HCT116 (cell line): ENCODE data around the gene ANO2. TPM values are rescaled to one million over a fixed set of nuclear protein-coding genes. Genes with fewer than 3 reads are reported as not detected.

Experiments
- ATAC-seq: fragments of 200-7000 bp; cut with Tn5 transposase; 2 replicates; pipeline ENCODE4 v1.9.1; 2020; ENCODE audit warnings: mild to moderate bottlenecking, moderate library complexity
- BruUV-seq: library from RNA; stranded (reverse); fragments of 400-500 nt; replicated peaks from 2 replicates; lab custom pipeline; 2021; lab: Mats Ljungman, UMichigan
- CTCF ChIA-PET: fragments of 300-600 bp; sonication (Branson Sonifier 250); formaldehyde crosslinking; loops from one replicate; lab custom pipeline; 2021; ENCODE audit warnings: antibody characterized with exemption; lab: Charles Lee
- POLR2A ChIA-PET: fragments of 300-600, 350-600 bp; sonication (Branson Sonifier 250); formaldehyde crosslinking; loops from one replicate; lab custom pipeline; 2021; ENCODE audit warnings: antibody characterized with exemption; lab: Charles Lee
- RAD21 ChIA-PET, 2 experiments: fragments of 300-600 bp; sonication (Branson Sonifier 250); formaldehyde crosslinking; loops; one replicate each; lab custom pipeline; 2023; ENCODE audit warnings: low total read pairs in 2 of 2; ENCODE audit not compliant: uncharacterized antibody in 2 of 2, unreplicated experiment in 2 of 2, low non-redundant PET in 1 of 2; lab: Charles Lee
- DNase-seq: peaks from one replicate; pipeline ENCODE4 v3.0.0-alpha.2; 2010; ENCODE audit warnings: low read depth, low spot score
- H2AFZ ChIP-seq: fragments of 200-600 bp; shearing (Covaris generic), sonication (generic); 2 replicates; pipeline ENCODE4 v1.6.1; 2017; ENCODE audit warnings: low read depth, mixed run types, mixed read lengths, antibody characterized with exemption, low read length; ENCODE audit not compliant: poor library complexity, severe bottlenecking
- H3K27ac ChIP-seq: 2 replicates; pipeline ENCODE4 v1.5.1; 2012; ENCODE audit warnings: low read depth, low read length
- H3K27me3 ChIP-seq: fragments of 200-600 bp; sonication (generic); 2 replicates; pipeline ENCODE4 v1.6.1; 2016; ENCODE audit warnings: mixed run types, low read length, mixed read lengths; ENCODE audit not compliant: insufficient read depth
- H3K36me3 ChIP-seq, 2 experiments: fragments of 200-500 bp in 1 of 2; fragments of 200-600 bp in 1 of 2; sonication (Bioruptor generic) in 1 of 2; sonication (generic) in 1 of 2; 2 replicates each; pipeline versions ENCODE4 v1.5.1 to v1.6.1; 2014 to 2016; ENCODE audit warnings: low read length in 2 of 2, inconsistent platforms in 1 of 2, mixed read lengths in 1 of 2, mixed run types in 1 of 2; ENCODE audit not compliant: insufficient read depth in 2 of 2, control insufficient read depth in 1 of 2
- H3K4me1 ChIP-seq, 2 experiments: fragments of 200-600 bp in 1 of 2; sonication (generic) in 1 of 2; 2 replicates each; pipeline versions ENCODE4 v1.5.1 to v1.6.1; 2012 to 2017; ENCODE audit warnings: low read length in 2 of 2, inconsistent platforms in 1 of 2, mild to moderate bottlenecking in 1 of 2, mixed read lengths in 1 of 2, mixed run types in 1 of 2, moderate library complexity in 1 of 2; ENCODE audit not compliant: insufficient read depth in 2 of 2, control insufficient read depth in 1 of 2
- H3K4me2 ChIP-seq: fragments of 200-600 bp; sonication (generic); 2 replicates; pipeline ENCODE4 v1.6.1; 2017; ENCODE audit warnings: mixed run types, low read length, mixed read lengths
- H3K4me3 ChIP-seq, 2 experiments: fragments of 200-600 bp in 1 of 2; sonication (generic) in 1 of 2; replicated peaks in 1 of 2; 2 replicates each; pipeline ENCODE4 v1.5.1; 2011 to 2016; ENCODE audit warnings: low read length in 2 of 2, control low read depth in 1 of 2, low read depth in 1 of 2, mild to moderate bottlenecking in 1 of 2, mixed read lengths in 1 of 2, mixed run types in 1 of 2
- H3K79me2 ChIP-seq: fragments of 200-600 bp; sonication (generic); 2 replicates; pipeline ENCODE4 v1.6.1; 2017; ENCODE audit warnings: mild to moderate bottlenecking, mixed run types, low read length, moderate library complexity, mixed read lengths; ENCODE audit not compliant: insufficient read depth
- H3K9ac ChIP-seq: fragments of 200-600 bp; sonication (generic); 2 replicates; pipeline ENCODE4 v1.6.1; 2016; ENCODE audit warnings: low read length, mixed read lengths
- H3K9me2 ChIP-seq: fragments of 200-600 bp; sonication (generic), shearing (Covaris generic); 2 replicates; pipeline ENCODE4 v1.6.1; 2017; ENCODE audit warnings: mixed run types, mild to moderate bottlenecking, moderate library complexity; ENCODE audit not compliant: insufficient read depth
- H3K9me3 ChIP-seq, 2 experiments: fragments of 200-500 bp in 1 of 2; fragments of 200-600 bp in 1 of 2; sonication (Bioruptor generic) in 1 of 2; sonication (generic) in 1 of 2; 2 replicates each; pipeline ENCODE4 v1.6.1; 2014 to 2017; ENCODE audit warnings: low read length in 2 of 2, mixed read lengths in 2 of 2, inconsistent platforms in 1 of 2, low read depth in 1 of 2, mild to moderate bottlenecking in 1 of 2, mixed run types in 1 of 2, moderate library complexity in 1 of 2; ENCODE audit not compliant: control insufficient read depth in 1 of 2, insufficient read depth in 1 of 2
- H4K20me1 ChIP-seq: fragments of 200-600 bp; sonication (generic), shearing (Covaris generic); 2 replicates; pipeline ENCODE4 v1.6.1; 2017; ENCODE audit warnings: mixed run types, mild to moderate bottlenecking, moderate library complexity; ENCODE audit not compliant: insufficient read depth
- EGR1 ChIP-seq: IDR thresholded peaks from 2 replicates; pipeline ENCODE4 v1.6.1; 2012; ENCODE audit warnings: low read depth
- EZH2phosphoT487 ChIP-seq: fragments of 200-600 bp; IDR thresholded peaks from 2 replicates; pipeline ENCODE4 v1.6.1; 2018; ENCODE audit warnings: antibody characterized with exemption, borderline replicate concordance
- JUND ChIP-seq: IDR thresholded peaks from 2 replicates; pipeline ENCODE4 v1.6.1; 2012
- POLR2A ChIP-seq: IDR thresholded peaks from 2 replicates; pipeline ENCODE4 v1.7.0; 2011; ENCODE audit warnings: borderline replicate concordance; ENCODE audit not compliant: insufficient read depth, insufficient read length; ENCODE audit errors: extremely low read depth
- POLR2AphosphoS5 ChIP-seq: IDR thresholded peaks from 2 replicates; pipeline ENCODE4 v1.6.1; 2011; ENCODE audit warnings: mild to moderate bottlenecking, low read depth, low read length, moderate library complexity
- SIN3A ChIP-seq: IDR thresholded peaks from 2 replicates; pipeline ENCODE4 v1.6.1; 2012; ENCODE audit warnings: low read depth
- TCF7L2 ChIP-seq: IDR thresholded peaks from 2 replicates; pipeline ENCODE4 v1.7.0; 2011; ENCODE audit warnings: borderline replicate concordance, inconsistent platforms; ENCODE audit not compliant: insufficient read depth, insufficient read length; ENCODE audit errors: extremely low read depth
- ZFX ChIP-seq: fragments of 450-650 bp; IDR thresholded peaks from 2 replicates; pipeline ENCODE4 v1.6.1; 2017
- intact Hi-C: fragments of 100-400 bp; cut with micrococcal nuclease; formaldehyde crosslinking; loops from 2 replicates; pipeline ENCODE4 v1.10.0; 2022
- total RNA-seq: library from RNA; stranded (reverse); gene quantifications from one replicate; pipeline ENCODE4 v1.2.1, GENCODE V29; 2021; ENCODE audit not compliant: unreplicated experiment
- TF ChIP-seq, protein P1 (sequence below): IDR thresholded peaks from 2 replicates; pipeline ENCODE4 v1.6.1; 2011; ENCODE audit warnings: mild to moderate bottlenecking, low read length, moderate library complexity; ENCODE audit not compliant: insufficient replicate concordance; ENCODE audit errors: extremely low read depth
- TF ChIP-seq, protein P2 (sequence below): IDR thresholded peaks from 2 replicates; pipeline ENCODE4 v1.6.1; 2012

The ANO2 gene
- total RNA-seq, 1 experiment from 2014 or later = not detected

DNA sequence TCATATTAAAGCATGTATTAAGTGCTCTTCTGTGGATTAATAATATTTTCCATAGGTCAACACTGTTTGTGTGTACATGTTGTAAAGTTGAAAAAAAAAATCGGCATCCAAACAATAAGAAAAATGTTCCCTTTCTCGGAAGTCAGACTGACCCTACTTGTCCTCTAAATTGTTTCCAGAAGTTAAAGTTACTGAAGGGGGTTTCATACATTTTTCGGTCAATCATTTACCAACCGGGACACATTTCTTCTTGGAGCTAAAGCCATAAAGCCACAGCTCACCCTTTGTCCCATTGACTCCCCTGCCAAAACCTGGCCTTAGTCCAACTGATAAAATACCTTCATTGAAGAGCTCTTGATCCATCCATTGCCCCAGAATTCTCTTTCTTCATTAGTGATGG, 230.0 kb downstream of the ANO2 start:
- H3K9me2 ChIP-seq = no peaks in the 10 kb centered on the region
- POLR2A ChIA-PET = no interaction called here
- no peaks in the 10 kb centered on the region for H3K79me2 ChIP-seq
- TF ChIP-seq, protein P1, sequence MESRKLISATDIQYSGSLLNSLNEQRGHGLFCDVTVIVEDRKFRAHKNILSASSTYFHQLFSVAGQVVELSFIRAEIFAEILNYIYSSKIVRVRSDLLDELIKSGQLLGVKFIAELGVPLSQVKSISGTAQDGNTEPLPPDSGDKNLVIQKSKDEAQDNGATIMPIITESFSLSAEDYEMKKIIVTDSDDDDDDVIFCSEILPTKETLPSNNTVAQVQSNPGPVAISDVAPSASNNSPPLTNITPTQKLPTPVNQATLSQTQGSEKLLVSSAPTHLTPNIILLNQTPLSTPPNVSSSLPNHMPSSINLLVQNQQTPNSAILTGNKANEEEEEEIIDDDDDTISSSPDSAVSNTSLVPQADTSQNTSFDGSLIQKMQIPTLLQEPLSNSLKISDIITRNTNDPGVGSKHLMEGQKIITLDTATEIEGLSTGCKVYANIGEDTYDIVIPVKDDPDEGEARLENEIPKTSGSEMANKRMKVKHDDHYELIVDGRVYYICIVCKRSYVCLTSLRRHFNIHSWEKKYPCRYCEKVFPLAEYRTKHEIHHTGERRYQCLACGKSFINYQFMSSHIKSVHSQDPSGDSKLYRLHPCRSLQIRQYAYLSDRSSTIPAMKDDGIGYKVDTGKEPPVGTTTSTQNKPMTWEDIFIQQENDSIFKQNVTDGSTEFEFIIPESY = no peak
- H2AFZ ChIP-seq = no peak overlapping the region
- ATAC-seq (no peak), DNase-seq (no peak)
- CTCF ChIA-PET = no interaction called here
- RAD21 ChIA-PET = no interaction called here
- no peaks in the 10 kb centered on the region for H3K36me3 ChIP-seq
- BruUV-seq = no TSS peak
- H3K27ac ChIP-seq = no peak overlapping the region
- no peaks in the 10 kb centered on the region for H4K20me1 ChIP-seq
- H3K4me3 ChIP-seq = no peak overlapping the region
- no peak overlapping the region for H3K4me2 ChIP-seq
- peaks cover 42% of the 10 kb centered on the region for H3K27me3 ChIP-seq
- no peaks in the 10 kb centered on the region for H3K9me3 ChIP-seq
- H3K4me1 ChIP-seq = no peaks in the 10 kb centered on the region
- no peak overlapping the region for H3K9ac ChIP-seq
- intact Hi-C loops = no loop called here

DNA sequence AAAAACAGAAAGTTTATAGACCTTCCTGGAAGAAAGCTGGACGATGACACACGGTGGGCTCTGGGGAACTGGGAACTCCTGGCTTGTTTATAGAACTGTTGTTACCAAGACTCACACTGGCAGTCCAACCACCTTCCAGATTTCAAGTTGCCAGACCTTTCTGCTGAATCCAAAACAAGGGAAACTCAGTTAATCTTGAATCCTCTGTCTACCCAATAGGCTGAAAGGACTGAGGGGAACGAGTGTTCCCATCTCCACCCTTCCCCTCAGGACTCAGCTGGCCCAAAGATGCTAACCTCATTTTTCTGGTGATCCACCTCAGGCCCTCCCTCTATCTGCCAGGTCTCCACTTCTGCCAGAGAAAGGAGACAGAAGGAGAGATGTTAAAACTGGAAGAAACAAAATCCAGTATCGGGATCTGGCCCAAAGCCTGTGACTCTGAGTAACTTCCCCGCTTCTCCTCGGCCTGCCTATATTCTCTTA, 231.4 kb downstream of the ANO2 start:
- Histone ChIP-seq H3K4me1 (no peaks in the 10 kb centered on the region), H2AFZ (no peak overlapping the region), H3K9me3 (no peaks in the 10 kb centered on the region), H3K36me3 (no peaks in the 10 kb centered on the region), H3K27me3 (peaks cover 28% of the 10 kb centered on the region), H3K9ac (no peak overlapping the region), H3K9me2 (no peaks in the 10 kb centered on the region), H3K27ac (no peak overlapping the region), H3K4me2 (no peak overlapping the region), H3K4me3 (no peak overlapping the region), H4K20me1 (no peaks in the 10 kb centered on the region), H3K79me2 (no peaks in the 10 kb centered on the region)
- DNase-seq (no peak), ATAC-seq (no peak)
- BruUV-seq = no TSS peak
- ChIA-PET CTCF (no interaction called here), POLR2A (no interaction called here), RAD21 (no interaction called here)
- TF ChIP-seq, protein P2, sequence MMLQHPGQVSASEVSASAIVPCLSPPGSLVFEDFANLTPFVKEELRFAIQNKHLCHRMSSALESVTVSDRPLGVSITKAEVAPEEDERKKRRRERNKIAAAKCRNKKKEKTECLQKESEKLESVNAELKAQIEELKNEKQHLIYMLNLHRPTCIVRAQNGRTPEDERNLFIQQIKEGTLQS = no peak
- TF ChIP-seq EZH2phosphoT487 = no peak
- no peak for TF ChIP-seq ZFX
- no peak for TF ChIP-seq JUND
- no peak for TF ChIP-seq EGR1
- no peak for TF ChIP-seq SIN3A
- TF ChIP-seq POLR2AphosphoS5 = no peak
- TF ChIP-seq TCF7L2 = no peak
- TF ChIP-seq POLR2A = no peak
- intact Hi-C loops = no loop called here
